Measurements from ENCODE around the gene IQGAP3.

The IQGAP3 gene

DNA sequence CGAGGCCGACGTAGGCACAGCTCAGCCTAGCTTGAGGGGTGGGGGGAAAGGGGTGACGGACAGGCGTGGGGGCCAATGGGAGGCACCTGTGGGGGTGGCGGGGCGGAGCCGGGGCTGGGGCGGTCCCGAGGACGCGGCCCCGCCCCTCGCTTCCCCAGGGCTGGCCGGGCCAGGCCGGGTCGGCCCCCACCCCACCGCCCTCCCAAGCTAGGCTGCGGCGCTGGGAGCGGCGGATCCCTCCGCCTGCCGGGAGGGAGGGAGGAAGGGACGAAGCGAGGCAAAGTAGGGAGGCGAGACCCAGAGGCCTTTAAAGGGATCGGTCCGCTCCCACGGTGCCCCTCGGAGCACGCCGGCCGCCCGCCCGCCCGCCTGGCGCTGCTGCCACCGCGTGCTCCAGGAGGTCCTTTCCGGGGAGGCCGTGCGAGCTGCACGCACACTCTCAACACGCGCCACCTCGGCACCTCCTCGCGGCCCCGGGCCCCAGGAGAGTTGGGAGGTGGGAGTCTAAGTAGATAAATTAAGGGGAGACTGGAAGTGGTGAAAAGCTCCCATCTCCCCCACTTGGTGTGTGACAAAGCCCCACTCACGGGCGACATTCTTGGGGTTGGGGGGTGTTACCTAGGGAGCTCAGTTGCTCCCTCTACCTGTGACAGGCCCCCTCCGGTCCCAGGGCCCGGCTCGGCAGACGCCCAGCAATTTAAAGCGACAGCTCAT is 71.4 kb downstream of the IQGAP3 start:
- peak overlapping the region; percentile 96 for H3K4me3 ChIP-seq (ENCODE audit: low read length)
- no peaks in the 10 kb centered on the region for H4K20me1 ChIP-seq (ENCODE audit: insufficient read depth, low read length)
- peak; percentile 98 for DNase-seq
- no peaks in the 10 kb centered on the region for H3K9me2 ChIP-seq (replicated peaks; ENCODE audit: insufficient read depth, low read length)
- H3K27ac ChIP-seq (ENCODE audit: low read length): peak overlapping the region; percentile 92
- peak overlapping the region; percentile 97 for H3K9ac ChIP-seq (ENCODE audit: low read length)
- no peak for TF ChIP-seq EZH2phosphoT487 (IDR thresholded peaks at IDR 0.05; ENCODE audit: low read length)
- TF ChIP-seq EZH2 (optimal IDR thresholded peaks at IDR 0.05; ENCODE audit: low read depth, low read length): no peak
- TF ChIP-seq CTCF (IDR thresholded peaks at IDR 0.05; ENCODE audit: low read length): peak; percentile 86
- H3K4me2 ChIP-seq (ENCODE audit: low read depth, low read length): peak overlapping the region; percentile 83
- H3F3A ChIP-seq (ENCODE audit: insufficient read depth, low read length): peaks cover 52% of the 10 kb centered on the region
- peaks cover 60% of the 10 kb centered on the region for H3K4me1 ChIP-seq (ENCODE audit: low read length)
- H3K36me3 ChIP-seq (replicated peaks; ENCODE audit: insufficient read depth, low read length): no peaks in the 10 kb centered on the region
- H3K79me2 ChIP-seq (ENCODE audit: low read length): peaks cover 51% of the 10 kb centered on the region
- peak overlapping the region; percentile 23 for H2AFZ ChIP-seq (ENCODE audit: low read length)
- H3K9me3 ChIP-seq (replicated peaks; ENCODE audit: insufficient read depth, low read length): no peaks in the 10 kb centered on the region
- H3K27me3 ChIP-seq (replicated peaks; ENCODE audit: insufficient read depth, low read length): no peaks in the 10 kb centered on the region

DNA sequence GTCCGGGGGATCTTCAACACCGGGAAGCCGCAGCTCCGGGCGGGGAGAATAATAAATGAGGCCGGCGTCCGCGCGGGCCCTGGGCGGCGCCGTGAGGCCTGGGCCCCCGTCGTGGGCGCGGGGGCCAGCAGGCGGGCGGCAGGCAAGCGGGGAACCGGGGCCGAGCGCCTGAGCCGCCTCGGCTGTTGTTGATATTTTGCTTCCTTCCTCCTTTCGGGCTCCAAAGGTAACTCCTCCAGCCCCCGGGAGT is 71.9 kb downstream of the IQGAP3 start, which contains the start of gene MEF2D:
Gene MEF2D (minus strand): TSS at position 233 of the 250 bp plus-strand sequence. CDS start 17,483 bp downstream, outside the sequence.
- Histone ChIP-seq H3K9me3 (replicated peaks; ENCODE audit: insufficient read depth, low read length) (no peaks in the 10 kb centered on the region), H3K4me1 (ENCODE audit: low read length) (peaks cover 60% of the 10 kb centered on the region), H3K27me3 (replicated peaks; ENCODE audit: insufficient read depth, low read length) (no peaks in the 10 kb centered on the region), H3K4me3 (ENCODE audit: low read length) (peak within 1 kb of the TSS; percentile 96), H3F3A (ENCODE audit: insufficient read depth, low read length) (peaks cover 56% of the 10 kb centered on the region), H3K9me2 (replicated peaks; ENCODE audit: insufficient read depth, low read length) (no peaks in the 10 kb centered on the region), H3K9ac (ENCODE audit: low read length) (peak within 1 kb of the TSS; percentile 97), H3K27ac (ENCODE audit: low read length) (peak within 1 kb of the TSS; percentile 92), H3K36me3 (replicated peaks; ENCODE audit: insufficient read depth, low read length) (no peaks in the 10 kb centered on the region), H3K79me2 (ENCODE audit: low read length) (peaks cover 56% of the 10 kb centered on the region), H3K4me2 (ENCODE audit: low read depth, low read length) (peak within 1 kb of the TSS; percentile 90), H4K20me1 (ENCODE audit: insufficient read depth, low read length) (no peaks in the 10 kb centered on the region), H2AFZ (ENCODE audit: low read length) (peak within 1 kb of the TSS; percentile 23)
- no peak for TF ChIP-seq CTCF (IDR thresholded peaks at IDR 0.05; ENCODE audit: low read length)
- TF ChIP-seq EZH2phosphoT487 (IDR thresholded peaks at IDR 0.05; ENCODE audit: low read length): no peak
- no peak for TF ChIP-seq EZH2 (optimal IDR thresholded peaks at IDR 0.05; ENCODE audit: low read depth, low read length)
- DNase-seq: no peak

DNA sequence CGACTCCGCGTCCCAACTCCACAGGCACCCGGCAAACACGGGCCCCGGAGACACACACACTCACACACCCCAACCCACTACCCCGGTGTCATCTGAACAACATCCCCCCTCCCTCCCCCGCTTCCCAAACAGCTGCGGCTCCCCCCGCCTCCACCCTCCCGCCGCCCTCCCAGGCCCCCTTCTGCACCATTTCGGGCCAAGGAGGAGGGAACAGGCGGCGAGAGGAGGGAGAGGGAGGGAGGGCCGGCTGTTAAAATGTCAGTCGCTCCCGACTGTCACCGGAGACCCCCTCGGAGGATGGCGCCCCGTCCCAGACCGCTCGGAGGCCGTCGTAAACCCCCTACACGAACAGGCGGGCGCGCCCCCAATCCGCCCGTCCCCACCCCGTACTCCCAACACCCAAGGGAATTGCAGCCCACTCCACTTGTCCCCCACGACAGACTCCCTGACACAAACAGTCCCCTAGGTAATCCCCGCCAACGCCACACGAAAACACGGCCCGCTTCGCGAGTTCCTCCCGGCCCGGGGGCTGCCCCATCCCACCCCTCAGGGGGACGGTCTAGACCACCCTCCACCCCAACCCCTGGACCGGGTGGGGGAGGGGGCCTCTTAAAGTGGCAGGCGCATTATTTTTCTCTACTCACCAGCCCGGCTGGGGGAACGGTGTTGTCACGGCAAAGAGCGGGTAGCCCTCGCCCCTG is 72.4 kb downstream of the IQGAP3 start:
- Histone ChIP-seq H3K9me2 (replicated peaks; ENCODE audit: insufficient read depth, low read length) (no peaks in the 10 kb centered on the region), H3K9me3 (replicated peaks; ENCODE audit: insufficient read depth, low read length) (no peaks in the 10 kb centered on the region), H3K36me3 (replicated peaks; ENCODE audit: insufficient read depth, low read length) (0 out of 2 replicates have a peak, but pooled peaks cover 4% of the 10 kb centered on the region), H3K27ac (ENCODE audit: low read length) (peak overlapping the region; percentile 92), H3K4me2 (ENCODE audit: low read depth, low read length) (peak overlapping the region; percentile 90; the same call in 1 of the 2 replicates), H4K20me1 (ENCODE audit: insufficient read depth, low read length) (no peaks in the 10 kb centered on the region), H3K9ac (ENCODE audit: low read length) (peak overlapping the region; percentile 97), H3K27me3 (replicated peaks; ENCODE audit: insufficient read depth, low read length) (no peaks in the 10 kb centered on the region), H3F3A (ENCODE audit: insufficient read depth, low read length) (peaks cover 61% of the 10 kb centered on the region), H3K4me3 (ENCODE audit: low read length) (peak overlapping the region; percentile 96), H2AFZ (ENCODE audit: low read length) (no peak overlapping the region), H3K79me2 (ENCODE audit: low read length) (peaks cover 60% of the 10 kb centered on the region), H3K4me1 (ENCODE audit: low read length) (peaks cover 64% of the 10 kb centered on the region)
- peak; percentile 44 for DNase-seq
- no peak for TF ChIP-seq EZH2phosphoT487 (IDR thresholded peaks at IDR 0.05; ENCODE audit: low read length)
- TF ChIP-seq CTCF (IDR thresholded peaks at IDR 0.05; ENCODE audit: low read length): no peak
- no peak for TF ChIP-seq EZH2 (optimal IDR thresholded peaks at IDR 0.05; ENCODE audit: low read depth, low read length)
